ENCODE data around the gene UBE2K.
"Not testable (repeated sequence)": the region's sequence is repeated elsewhere in the genome, so short reads cannot be mapped to it uniquely, and the experiment has no call there.

UBE2K gene

DNA sequence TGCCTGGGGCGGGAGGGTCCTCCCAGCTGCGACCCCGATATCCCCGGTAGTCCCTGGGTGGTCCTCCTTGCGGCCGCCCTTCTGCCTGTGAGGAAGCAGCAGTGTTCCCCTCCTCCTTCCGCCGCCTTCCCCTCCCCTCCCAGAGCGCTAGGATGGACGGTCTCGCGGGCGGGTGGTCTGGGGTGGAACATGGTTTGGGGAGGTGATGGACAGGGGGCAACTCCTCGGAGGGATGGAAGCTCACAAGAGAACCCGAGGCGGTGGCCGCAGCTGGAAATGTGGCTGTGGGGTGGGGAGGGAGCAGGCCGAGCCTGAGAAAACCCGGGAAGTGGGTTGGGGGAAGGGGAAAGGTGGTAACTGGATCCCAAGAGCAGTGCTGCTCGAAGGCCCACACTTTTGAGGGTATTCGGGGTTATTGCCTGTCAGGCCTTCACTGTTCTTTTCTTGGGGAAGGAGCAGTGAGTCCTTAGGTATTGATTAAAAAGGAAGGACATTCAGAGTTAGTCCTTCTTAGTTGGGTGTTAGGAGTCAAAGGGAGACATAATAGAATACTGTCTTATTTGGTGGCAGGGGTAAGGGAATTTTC is 581 bp downstream of the UBE2K start:
- peak; percentile 9 for DNase-seq

DNA sequence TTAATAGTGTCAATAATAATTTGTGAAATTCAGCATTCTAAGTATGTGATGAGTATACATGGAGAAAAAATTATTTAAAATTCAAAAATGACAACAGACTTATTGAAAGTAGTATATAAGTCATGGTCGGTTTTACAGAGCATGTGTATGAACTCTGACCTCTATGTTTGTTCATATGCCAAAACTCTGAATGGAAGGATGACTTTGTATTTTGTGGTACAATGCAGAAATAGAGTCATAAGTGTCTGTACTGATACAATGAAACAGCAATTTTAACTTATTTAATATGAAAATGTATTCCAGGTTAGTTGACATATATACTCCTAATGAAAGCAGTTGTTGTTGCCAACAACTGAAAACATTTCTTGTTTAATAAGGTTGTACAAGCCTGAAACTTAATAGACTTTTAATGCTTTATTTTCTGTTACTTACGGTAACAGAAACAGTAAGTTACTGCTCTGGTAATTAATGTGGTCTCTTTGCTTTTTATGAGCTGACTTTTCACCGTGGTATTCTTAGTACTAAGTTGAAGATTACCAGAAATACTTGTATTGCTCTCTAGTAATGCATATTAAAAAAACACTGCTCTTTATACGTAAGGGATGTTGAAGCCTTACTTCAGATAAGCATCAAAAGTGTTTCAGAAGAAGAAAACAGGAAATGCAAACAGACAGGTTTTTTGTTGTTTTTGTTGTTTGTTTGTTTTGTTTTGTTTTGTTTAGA is 1.9 kb downstream of the UBE2K start:
- DNase-seq: no peak

DNA sequence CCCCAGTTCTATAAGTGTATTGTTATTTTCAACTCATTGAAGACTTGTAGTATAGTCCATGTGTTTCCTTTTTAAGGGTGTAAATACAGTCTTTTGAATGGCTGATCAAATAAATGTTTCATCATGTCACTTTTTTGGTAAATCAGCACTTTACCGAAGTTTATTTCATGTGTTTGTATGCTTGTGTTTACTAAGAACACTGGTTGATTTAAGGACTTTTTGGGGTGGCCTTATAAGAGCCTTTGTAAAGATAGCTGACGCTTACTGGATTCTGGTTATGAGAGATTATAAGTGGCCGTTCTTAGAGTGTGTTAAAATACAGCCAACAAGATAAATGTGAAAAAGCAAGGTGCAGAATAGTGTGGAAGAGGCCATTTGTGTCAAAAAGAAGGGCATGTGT is 2.6 kb downstream of the UBE2K start:
- DNase-seq: no peak

DNA sequence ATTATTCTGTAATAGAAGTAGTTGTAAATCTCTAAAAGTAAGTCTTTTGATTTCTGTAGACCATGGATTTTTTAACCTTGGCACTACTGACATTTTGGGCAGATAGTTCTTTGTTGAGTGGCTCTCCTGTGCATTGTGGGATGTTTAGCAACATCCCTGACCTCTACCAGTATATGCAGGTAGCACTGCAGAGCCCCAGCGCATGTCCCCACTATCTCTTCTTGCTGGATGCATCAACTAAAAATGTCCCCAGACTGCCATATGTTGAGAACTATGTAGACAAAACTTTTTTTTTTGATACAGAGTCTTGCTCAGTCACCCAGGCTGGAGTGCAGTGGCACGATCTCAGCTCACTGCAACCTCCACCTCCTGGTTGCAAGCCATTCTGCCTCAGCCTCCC is 4.8 kb downstream of the UBE2K start:
- no peak for DNase-seq

DNA sequence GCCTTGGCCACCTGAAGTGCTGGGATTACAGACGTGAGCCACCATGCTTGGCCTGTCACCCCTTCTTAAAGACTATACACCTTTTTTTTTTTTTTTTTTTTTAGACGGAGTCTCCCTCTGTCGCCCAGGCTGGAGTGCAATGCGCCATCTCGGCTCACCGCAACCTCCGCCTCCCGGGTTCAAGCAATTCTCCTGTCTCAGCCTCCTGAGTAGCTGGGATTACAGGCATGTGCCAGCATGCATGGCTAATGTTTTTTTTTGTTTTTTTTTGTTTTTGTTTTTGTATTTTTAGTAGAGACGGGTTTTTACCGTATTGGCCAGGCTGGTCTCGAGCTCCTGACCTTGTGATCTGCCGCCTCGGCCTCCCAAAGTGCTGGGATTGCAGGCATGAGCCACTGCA is 6.9 kb downstream of the UBE2K start:
- DNase-seq: not testable (repeated sequence)

DNA sequence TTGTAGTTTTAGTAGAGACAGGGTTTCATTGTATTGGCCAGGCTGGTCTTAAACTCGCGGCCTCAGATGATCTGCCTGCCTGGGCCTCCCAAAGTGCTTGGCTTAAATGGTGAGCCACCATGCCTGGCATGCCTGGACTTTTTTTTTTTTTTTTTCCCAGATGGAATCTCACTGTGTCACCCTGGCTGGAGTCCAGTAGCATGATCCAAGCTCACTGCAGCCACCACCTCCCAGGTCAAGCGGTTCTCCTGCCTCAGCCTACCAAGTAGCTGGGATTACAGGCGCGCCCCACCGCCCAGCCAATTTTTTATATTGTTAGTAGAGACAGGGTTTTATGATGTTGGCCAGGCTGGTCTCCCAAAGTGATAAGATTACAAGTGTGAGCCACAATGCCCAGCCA is 8.4 kb downstream of the UBE2K start:
- no peak for DNase-seq

DNA sequence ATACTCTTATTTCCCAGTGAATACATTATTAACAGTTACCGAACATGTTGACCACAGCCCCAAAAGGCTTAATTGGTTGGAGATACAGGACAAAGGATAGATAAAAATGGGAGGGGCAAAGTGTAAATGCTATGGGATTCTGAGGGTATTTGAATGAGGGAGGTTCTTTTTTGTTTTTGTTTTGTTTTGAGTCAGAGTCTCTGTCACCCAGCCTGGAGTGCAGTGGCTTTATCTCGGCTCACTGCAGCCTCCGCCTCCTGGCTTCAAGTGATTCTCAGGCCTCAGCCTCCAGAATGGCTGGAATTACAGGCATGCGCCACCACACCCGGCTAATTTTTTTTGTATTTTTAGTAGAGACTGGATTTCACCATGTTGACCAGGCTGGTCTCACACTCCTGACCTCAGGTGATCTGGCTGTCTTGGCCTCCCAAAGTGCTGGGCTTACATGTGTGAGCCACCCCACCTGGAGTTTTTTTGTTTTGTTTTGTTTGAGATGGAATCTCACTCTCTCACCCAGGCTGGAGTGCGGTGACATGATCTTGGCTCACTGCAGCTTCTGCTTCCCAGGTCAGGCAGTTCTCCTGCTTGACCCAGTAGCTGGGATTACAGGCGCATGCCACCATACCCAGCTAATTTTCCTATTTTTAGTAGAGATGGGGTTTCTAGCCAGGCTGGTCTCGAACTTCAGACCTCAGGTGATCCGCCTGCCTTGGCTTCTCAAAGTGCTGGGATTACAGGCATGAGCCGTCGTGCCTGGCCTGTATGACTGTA is 9.0 kb downstream of the UBE2K start:
- no peak for DNase-seq

DNA sequence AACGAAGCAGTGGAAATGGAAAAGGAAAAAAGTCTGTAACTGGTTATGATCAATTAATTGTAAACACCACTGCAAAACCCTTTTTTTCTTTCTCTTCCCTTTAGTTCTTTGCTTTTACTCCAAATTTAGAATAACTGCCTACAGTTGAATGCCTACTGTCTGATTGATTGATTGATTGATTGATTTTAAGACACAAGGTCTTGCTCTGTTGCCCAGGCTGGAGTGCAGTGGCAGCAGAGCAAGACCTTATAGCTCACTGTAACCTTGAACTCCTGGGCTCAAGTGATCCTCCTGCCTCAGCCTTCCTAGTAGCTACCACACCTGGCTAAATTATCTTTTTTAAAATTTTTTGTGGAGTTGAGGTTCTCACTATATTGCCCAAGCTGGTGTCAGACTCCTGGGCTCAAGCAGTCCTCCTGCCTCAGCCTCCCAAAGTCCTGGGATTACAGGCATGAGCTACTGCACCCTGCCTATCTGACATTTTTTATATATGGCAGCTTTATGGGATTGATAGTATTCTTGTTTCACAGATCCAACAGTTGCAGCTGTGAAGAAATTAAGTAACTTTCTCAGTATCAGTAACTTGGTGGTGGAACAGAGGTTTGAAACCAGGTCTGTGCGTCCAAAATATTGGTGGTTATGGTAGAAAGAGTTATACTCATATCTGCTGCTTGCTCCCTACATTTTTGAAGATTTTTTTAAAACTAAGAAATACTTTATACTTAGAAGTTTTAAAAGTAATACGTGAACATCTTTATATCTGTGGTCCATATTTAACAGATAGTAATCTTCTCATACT is 12.4 kb downstream of the UBE2K start:
- no peak for DNase-seq

DNA sequence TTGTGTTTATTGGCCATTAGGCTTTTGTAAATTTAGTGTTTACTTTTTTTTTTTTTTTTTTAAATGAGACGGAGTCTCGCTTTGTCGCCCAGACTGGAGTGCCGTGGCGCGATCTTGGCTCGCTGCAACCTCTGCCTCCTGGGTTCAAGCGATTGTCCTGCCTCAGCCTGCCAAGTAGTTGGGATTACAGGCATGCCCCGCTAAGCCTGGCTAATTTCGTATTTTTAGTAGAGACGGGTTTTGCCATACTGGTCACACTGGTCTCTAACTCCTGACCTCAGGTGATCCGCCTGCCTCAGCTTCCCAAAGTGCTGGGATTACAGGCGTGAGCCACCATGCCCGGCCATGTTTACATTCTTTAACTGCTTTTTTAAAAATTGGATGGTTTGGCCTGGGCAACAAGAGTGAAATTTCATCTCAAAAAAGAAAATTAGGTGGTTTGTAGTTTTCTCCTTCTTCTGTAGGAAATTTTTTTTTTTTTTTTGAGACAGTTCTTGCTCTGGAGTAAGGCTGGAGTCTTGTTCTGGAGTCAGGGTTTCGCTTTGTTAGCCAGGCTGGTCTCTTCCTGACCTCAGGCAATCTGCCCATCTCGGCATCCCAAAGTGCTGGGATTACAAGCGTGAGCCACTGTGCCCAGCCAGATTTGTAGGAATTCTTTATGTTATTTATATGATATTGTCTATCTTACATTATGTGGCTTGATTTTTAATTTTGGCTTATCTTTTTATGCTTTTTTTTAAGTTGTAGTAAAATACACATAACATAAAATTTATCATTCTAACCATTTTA is 15.1 kb downstream of the UBE2K start:
- no peak for DNase-seq

DNA sequence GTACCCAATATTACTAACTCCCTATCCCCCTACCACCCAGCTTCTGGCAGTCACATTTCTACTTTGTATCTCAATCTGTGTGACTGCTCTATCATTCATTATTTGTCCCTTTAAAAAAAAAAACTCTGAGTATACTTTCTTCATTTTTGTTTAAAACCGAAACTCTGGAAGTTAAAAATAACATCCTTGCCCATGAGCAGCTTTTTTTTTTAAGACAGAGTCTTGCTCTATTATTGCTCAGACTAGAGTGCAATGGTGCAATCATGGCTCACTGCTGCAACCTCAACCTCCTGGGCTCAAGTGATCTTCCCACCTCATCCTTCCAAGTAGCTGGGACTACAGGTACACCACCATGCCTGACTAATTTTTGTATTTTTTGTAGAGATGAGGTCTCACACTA is 15.8 kb downstream of the UBE2K start:
- DNase-seq: no peak

DNA sequence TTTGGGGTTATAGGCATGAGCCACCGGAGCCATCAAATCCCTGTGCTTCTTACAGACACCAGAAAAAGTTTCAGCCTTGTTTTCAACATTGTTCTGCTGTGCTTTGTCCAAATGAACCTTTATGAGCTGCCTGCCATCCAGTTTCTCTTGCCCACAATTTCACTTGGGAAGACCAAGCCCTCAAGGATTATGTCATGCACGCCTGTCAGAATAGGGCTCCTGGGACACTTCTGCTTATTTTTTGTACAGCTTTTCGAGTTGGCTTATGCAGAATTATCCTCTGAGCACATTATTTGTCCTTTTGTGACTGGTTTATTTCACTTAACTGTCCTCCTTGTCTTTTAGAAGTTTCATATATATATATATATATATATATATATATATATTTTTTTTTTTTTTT is 16.2 kb downstream of the UBE2K start:
- DNase-seq: no peak

DNA sequence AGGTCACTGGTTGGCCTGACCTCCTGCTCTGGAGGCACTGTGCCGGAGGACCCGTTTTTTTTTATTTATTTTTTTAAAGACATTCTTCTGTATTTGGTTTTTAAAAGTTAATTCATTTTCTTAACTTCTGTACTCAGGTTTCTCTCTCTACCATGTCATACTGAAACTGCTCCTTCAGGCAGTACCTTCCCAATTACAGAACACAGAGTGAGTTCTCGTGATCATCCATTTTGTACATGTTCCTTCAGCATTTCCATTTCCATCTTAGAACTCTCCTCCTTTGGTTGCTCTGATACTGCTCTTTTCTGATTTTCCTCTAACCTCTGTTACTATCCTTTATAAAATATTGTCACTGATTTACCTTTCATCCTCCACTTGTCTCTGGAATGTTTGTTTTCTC is 17.9 kb downstream of the UBE2K start:
- no peak for DNase-seq

DNA sequence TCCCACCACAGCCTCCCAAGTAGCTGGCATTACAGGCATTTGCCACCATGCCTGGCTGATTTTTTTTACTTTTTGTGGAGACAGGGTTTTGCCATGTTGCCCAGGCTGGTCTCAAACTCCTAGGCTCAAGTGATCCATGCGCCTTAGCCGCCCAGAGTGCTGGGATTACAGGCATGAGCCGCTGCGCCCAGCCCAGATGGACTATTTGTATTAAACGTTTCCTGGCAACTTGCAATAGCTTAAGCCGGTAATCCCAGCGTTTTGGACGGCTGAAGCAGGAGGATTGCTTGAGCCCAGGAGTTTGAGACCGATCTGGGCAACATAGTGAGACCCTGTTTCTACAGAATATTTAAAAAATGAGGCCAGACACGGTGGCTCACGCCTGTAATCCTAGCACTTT is 18.4 kb downstream of the UBE2K start:
- DNase-seq: no peak

DNA sequence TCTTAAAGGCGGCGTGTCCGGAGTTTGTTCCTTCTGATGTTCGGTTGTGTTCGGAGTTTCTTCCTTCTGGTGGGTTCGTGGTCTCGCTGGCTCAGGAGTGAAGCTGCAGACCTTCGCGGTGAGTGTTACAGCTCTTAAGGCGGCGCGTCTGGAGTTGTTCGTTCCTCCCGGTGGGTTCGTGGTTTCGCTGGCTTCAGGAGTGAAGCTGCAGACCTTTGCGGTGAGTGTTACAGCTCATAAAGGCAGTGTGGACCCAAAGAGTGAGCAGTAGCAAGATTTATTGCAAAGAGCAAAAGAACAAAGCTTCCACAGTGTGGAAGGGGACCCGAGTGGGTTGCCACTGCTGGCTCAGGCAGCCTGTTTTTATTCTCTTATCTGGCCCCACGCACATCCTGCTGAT is 19.8 kb downstream of the UBE2K start:
- DNase-seq: not testable (repeated sequence)

DNA sequence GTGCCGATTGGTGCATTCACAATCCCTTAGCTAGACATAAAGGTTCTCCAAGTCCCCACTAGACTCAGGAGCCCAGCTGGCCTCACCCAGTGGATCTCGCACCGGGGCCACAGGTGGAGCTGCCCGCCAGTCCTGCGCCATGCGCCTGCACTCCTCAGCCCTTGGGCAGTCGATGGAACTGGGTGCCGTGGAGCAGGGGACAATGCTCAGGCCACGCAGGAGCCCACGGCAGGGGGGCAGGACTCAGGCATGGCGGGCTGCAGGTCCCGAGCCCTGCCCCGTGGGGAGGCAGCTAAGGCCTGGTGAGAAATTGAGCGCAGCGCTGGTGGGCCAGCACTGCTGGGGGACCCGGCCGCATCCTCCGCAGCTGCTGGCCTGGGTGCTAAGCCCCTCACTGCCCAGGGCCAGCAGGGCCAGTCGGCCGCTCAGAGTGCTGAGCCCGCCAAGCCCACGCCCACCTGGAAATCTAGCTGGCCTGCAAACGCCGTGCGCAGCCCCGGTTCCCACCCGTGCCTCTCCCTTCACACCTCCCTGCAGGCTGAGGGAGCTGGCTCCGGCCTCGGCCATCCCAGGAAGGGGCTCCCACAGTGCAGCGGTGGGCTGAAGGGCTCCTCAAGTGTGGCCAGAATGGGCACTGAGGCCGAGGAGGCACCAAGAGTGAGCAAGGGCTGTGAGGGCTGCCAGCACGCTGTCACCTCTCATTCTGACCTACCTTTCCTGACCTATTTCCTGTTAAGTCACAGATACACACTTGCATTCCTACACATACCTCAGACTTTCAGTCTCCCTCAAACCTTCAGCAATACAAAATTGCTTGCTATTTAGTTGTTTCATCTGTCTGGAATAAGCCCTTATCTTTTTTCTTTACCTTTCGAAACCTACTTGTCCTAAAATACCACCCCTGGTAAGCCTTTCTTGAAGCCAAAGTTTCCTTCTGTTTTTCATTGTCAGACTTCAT is 20.7 kb downstream of the UBE2K start:
- no peak for DNase-seq

DNA sequence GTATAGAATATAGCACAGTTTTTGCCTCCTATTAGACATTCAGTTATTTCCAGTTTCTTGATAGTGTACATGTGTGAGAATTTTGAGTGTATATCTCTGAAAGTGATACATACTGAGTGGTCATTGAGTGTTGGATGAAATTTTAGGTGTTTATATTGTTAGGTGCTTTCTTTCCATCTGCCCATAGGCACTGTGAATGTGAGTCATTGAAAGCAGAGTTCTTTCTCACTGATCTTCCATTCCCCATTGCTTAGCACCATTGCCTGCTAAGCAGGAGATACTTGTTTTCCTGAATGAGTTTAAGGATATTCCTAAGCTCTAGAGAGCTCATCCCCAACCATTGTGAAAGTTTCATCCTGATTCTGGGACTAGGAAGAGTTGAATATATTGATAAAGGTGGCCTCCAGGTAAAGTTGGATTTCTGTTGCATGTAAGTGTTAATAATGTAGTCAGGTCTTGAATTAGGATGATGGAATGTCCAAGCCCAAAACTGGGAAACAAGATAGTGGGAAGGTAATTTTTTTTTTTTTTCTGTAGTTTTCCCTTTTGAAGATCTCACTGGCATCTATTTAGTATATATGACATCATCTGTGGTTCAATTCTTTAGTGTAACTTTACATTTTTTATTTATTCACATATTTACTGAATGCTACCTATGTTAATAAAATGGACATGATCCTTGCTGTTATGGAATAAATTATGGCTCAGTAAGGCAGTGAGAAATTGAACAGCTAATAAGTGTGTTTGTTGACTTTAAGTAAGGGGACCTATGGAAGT is 22.1 kb downstream of the UBE2K start:
- no peak for DNase-seq

DNA sequence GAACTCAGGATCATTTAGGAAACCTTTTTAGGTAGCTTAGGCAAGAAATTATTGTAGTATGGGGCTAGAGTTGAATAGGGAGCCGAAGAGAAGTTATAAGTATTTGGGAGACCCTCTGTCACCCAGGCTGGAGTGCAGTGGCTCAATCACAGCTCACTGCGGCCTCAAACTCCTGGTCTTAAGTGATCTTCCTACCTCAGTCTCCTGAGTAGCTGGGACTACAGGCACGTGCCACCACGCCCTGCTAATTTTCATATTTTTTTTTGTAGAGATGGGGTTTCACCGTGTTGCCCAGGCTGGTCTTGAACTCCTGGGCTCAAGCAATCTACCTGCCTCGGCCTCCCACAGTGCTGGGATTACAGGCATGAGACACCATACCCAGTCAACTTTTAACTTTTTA is 23.3 kb downstream of the UBE2K start:
- DNase-seq: not testable (repeated sequence)

DNA sequence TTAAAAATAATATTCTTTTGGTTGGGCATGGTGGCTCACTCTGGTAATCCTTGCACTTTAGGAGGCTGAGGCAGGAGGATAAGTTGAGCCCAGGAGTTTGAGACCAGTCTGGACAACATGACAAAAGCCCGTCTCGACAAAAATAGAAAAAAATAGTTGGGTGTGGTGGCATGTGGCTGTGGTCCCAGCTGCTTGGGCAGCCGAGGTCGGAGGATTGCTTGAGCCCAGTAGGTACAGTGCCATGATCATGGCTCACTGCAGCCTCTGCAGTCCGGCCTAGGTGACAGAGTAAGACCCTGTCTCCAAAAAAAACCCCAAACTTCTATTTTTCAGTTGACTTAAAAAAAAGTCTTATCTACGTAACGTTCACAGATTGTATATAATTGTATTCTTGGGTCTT is 23.9 kb downstream of the UBE2K start:
- no peak for DNase-seq

DNA sequence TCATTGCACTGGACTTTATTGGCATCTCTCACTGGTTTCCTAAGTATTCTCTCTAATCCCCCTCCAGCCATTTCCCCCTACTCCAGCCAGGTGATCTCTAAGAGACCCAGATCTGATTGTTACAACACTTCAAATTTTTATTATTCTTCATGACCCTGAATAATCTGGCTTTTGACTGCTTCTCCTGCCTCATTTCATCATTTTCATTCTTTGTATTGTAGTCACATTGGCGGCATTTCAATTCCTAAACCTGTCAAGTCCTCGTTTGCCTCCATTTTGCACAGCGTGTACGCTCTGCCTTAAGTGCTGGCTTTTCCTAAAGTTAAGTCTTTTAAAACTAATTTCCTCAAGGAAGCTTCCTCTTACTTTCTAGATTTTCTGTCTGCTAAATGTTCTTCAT is 31.6 kb downstream of the UBE2K start:
- no peak for DNase-seq

DNA sequence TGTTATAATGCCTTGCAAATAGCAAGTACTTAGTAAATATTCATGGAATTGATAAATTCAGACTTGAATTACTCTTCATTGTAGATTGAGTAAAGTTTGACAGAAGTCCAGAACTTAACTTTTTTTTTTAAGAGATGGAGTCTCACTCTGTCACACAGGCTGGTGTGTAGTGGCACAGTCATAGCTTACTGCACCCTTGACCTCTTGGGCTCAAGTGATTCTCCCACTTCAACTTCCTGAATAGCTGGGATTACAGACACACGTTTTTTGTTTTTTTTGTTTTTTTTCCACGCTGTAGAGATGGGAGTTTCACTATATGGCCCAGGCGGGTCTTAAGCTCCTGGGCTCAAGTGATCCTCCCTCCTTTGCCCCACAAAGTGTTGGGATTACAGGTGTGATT is 32.1 kb downstream of the UBE2K start:
- no peak for DNase-seq

DNA sequence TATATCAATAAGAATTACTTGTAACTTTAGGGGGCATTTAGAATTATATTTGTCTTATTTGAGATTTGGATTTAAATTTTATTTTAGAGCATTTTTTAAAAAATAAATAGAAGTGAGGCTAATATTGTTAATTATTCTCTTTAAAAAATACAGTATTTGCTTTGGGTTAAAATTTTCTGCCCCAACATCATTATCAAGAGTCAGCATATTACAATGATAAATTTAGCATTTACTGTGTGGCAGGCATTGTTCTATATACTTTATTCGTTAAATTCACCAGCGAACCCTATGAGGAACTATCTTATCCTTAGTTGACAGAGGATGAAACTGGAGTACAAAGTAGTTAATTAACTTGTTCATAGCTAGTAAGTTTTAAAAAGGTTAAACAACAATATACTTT is 34.0 kb downstream of the UBE2K start:
- no peak for DNase-seq
